Epithelial cell of esophagus (primary cell): Measurements from ENCODE around the gene HSPG2.

Source experiments
- DNase-seq: peaks from one replicate; pipeline ENCODE4 v3.0.0; 2010; ENCODE audit warnings: low read depth
- H3K4me3 ChIP-seq: 2 replicates; pipeline ENCODE4 v1.5.1; 2011; ENCODE audit warnings: mild to moderate bottlenecking, low read length, control low read depth
- TF ChIP-seq, protein P1 (sequence below): IDR thresholded peaks from 2 replicates; pipeline ENCODE4 v1.5.1; 2011; ENCODE audit warnings: low read depth, mild to moderate bottlenecking, low read length, control low read depth, inconsistent platforms; ENCODE audit not compliant: insufficient read depth; ENCODE audit errors: missing control alignments

HSPG2 gene

DNA sequence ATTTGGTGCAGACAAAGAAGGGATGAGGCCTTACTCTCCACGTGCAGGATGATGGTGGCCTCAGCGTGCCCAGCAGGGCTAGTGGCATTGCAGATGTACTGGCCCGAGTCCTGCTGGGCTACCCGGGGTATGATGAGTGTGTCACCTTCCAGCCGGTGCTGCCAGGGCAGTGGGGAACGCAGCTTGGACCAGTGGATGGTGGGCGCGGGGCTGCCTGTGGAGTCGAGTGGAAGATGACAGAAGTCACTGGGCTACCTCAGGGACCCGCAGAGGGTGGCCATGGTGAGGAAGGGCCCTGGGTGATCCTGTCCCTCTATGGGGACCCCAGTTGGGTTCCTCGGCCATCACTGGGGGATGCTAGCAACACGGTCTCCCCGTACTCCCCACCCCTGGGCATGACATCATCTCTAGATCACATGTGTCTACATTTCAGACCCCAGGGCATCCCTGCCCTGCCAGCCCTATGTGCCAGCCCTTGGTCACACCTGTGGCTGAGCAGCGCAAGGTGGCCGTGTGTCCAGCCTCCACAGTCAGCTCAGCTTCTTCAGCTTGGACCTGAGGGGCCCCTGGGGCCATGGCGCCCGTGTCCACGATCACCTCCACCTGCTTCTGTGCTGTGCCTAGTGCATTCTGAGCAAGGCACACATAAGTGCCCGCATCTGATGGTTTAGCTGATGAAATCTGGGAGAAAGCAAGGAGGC, 97.6 kb downstream of the HSPG2 start:
- H3K4me3 ChIP-seq = no peak overlapping the region
- TF ChIP-seq, protein P1, sequence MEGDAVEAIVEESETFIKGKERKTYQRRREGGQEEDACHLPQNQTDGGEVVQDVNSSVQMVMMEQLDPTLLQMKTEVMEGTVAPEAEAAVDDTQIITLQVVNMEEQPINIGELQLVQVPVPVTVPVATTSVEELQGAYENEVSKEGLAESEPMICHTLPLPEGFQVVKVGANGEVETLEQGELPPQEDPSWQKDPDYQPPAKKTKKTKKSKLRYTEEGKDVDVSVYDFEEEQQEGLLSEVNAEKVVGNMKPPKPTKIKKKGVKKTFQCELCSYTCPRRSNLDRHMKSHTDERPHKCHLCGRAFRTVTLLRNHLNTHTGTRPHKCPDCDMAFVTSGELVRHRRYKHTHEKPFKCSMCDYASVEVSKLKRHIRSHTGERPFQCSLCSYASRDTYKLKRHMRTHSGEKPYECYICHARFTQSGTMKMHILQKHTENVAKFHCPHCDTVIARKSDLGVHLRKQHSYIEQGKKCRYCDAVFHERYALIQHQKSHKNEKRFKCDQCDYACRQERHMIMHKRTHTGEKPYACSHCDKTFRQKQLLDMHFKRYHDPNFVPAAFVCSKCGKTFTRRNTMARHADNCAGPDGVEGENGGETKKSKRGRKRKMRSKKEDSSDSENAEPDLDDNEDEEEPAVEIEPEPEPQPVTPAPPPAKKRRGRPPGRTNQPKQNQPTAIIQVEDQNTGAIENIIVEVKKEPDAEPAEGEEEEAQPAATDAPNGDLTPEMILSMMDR = no peak
- no peak for DNase-seq

DNA sequence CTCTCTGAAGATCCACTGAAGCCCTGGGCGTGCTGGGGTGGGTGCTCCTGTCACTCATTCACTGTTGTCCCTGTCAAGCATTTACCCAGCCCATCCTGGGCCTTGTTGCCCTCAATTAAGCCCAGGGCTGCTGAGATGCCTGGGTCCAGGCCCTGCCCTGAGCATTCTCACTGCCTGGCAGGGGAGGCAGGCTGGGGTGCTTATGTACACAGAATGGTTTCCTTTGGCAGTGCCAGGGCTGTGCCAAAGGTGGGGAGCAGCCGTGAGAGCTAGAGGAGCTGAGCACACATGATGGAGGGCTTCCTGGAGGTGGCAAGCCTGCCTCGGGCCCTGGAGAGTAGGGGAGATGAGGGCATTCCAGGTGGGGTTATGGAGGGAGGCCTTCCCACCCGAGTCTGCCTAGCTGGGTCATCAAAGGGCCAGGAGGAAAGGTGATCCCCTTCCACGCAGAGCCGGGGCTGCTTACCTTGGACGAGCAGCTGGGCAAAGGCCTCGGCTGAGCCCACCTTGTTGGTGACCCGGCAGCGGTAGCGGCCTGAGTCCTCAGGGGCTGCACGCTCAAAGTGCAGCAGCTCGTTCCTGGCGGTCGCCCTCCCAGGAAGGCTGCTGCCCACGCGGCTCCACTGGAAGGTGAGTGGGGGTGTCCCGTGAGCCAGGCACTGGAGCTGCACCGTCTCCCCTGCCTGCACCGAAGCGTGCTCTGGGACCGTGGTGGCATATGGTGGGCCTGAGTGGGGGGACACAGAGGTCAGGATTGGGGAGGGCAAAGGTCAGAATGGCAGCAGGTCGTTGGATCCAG, 98.6 kb downstream of the HSPG2 start:
- no peak for DNase-seq
- H3K4me3 ChIP-seq = no peak overlapping the region
- TF ChIP-seq, protein P1 = no peak

DNA sequence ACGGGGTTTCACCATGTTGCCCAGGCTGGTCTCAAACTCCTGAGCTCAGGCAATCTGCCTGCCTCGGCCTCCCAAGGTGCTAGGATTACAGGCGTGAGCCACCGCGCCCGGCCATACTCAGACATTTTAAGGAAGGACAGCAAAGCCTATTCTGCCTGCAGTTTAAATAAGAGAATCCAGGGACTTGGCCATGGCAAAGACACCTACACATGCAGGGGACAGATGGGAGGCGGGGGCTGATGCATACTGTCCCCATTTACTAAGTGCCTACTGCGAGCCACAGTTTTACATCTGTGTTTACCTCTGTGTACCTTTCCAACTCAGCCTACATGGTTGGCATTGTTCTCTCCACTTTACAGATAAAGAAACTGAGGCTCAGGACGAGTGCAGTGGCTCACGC, 99.6 kb downstream of the HSPG2 start:
- DNase-seq = no peak
- TF ChIP-seq, protein P1 = no peak
- no peak overlapping the region for H3K4me3 ChIP-seq

DNA sequence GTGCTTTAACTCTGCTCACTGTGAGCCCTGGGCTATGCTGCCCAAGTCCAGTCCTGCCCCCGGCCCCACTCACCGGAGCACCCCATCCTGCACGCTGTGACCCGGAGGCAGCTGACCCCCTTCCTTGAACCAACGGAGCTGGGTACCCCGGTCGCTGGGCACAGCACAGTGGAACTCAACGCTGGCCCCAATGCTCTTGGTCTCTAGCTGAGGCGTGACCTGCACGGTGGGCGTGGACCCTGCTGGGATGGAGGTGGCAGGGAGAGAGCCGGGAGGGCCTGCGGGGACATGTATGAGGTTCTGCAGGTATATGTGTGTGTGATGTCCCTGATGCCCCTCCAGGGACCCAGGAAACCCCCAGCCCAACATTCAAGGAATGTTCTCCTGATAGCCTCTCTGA, 100.4 kb downstream of the HSPG2 start:
- TF ChIP-seq, protein P1 = no peak
- no peak for DNase-seq

DNA sequence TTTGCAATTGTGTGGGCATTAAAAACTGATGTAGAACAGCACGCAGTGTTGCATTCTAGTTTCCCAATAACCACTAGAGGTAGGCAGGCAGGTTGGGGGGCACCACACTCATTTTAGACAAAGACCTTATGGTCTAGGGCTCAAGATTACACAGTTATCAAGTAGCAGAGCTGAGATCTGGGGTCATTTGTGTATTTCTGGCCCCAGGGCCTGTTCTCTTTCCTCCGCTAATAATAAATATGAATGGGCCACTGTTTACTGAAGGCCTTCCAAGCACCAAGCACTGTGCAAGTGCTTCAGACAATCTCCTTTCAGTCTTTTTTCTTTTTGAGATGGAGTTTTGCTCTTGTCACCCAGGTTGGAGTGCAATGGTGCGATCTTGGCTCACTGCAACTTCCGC, 101.1 kb downstream of the HSPG2 start:
- TF ChIP-seq, protein P1 = no peak
- DNase-seq = no peak

More for the DNA sequence above, 100.4 kb downstream of the HSPG2 start:
- H3K4me3 ChIP-seq = no peak overlapping the region

DNA sequence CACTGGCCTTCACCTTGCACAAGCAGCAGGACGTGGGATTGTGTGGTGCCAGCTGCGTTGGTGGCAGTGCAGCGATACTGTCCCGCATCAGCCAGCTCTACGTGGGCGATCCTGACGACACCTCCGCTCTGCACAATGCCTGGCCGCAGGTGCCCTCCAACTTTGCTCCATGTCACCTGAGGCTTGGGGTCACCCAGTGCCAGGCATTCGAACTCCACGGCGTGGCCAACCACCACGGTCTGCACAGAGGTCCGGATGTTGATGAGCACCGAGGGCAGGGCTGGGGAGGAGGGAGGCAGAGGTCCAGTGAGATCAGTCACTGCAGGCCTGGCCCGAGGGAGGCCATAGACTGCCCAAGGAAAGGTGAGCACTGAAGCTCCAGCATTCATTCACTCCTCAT, 102.4 kb downstream of the HSPG2 start:
- DNase-seq = no peak
- H3K4me3 ChIP-seq = no peak overlapping the region
- TF ChIP-seq, protein P1 = no peak

More for the DNA sequence above, 101.1 kb downstream of the HSPG2 start:
- no peak overlapping the region for H3K4me3 ChIP-seq

DNA sequence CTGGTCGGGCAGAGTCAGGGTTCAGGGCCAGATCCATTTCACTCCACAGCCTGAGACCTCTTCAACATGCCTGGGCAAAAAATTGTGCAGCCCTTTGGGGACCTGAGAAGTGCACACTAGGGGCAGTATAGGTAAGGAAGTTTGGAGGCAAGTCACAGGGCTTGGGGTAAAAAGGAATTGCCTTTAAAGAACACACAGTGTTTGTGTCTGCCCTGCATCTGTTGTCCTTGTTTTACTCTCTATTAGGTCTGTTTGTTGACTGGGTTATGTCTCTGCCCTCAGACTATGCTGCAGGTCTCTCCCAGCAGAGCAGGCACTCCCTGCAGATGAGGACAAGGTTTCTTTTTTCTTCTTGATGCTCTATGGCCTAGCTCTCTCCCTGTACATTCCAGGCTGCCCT, 103.0 kb downstream of the HSPG2 start:
- DNase-seq = peak; percentile 14
- TF ChIP-seq, protein P1 = no peak
- H3K4me3 ChIP-seq = no peak overlapping the region
